Hematopoietic multipotent progenitor cell treated with erythropoietin and hydrocortisone succinate and interleukin-3 and kit ligand, for 6 days (in vitro differentiated cells): ENCODE measurements around the gene ATF7.

Experiments
- DNase-seq: peaks from one replicate; pipeline ENCODE4 v3.0.0-alpha.2; 2015

Gene ATF7

DNA sequence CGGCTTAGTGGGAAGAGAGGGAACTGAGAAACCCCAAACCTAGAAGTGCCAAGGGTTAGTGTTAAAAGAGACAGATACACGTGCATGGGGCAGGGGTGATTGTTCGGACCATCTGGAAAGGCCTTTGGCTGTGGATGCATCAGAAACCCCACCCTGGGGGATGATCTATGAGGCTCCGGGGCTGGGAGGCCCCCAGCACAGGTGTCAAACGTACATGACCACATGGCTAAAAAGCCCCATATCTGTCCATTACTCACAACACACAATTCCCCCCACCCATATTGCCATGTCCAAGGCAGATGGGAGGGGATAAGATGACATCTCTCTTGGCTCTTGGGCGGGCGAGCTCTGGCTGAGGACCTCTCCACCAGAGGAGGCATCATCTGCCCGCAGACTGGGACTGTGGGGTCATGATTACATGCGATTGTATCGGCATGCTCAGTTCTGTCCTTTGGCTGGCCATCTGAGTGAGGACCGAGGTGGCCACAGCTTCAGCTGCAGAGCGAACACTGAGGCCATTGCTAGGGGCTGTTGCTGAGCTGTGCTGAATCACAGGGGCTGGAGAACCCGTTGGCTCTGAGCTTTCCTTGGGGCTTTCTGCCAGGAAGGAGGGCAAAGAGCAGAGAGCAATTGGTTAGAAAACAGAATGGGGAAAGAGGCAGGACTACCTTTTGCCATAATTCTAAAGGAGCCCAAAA, 109.3 kb downstream of the ATF7 start:
- DNase-seq = no peak

- DNase-seq = no peak
Measured at GRCh38 chr12:53515291-53515680, 110.9 kb downstream of the ATF7 start.

DNA sequence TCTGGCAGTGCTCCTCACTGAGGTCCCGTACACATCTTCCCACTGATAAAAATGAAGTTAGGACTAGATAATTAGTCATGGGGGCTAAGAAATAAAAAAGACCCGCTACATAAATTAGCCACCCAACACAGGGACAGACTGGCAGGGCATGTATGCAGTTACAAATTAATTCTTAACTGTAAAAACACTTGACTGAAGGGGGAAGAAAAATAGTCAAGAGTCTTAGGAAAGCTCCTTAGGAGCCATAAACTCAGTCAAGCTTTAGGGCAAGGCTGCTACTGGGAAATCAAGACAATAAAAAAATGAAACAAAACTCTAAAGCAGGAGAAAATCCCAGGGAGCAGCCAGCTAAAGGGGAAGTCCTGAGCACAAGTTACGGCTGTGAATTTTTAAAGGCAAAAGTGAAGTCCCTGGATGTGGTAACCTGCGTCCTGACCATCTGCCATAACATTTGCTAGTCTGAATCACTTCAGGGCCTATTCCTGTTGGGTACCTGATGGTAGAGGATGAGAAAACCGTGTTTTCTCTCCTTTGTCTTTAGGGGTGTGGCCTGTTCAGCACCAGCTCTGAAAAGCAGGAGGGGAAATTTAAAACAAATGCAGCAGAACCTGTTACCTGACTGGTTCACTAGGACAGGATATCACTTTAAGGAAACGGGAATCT, 111.4 kb downstream of the ATF7 start:
- no peak for DNase-seq

DNA sequence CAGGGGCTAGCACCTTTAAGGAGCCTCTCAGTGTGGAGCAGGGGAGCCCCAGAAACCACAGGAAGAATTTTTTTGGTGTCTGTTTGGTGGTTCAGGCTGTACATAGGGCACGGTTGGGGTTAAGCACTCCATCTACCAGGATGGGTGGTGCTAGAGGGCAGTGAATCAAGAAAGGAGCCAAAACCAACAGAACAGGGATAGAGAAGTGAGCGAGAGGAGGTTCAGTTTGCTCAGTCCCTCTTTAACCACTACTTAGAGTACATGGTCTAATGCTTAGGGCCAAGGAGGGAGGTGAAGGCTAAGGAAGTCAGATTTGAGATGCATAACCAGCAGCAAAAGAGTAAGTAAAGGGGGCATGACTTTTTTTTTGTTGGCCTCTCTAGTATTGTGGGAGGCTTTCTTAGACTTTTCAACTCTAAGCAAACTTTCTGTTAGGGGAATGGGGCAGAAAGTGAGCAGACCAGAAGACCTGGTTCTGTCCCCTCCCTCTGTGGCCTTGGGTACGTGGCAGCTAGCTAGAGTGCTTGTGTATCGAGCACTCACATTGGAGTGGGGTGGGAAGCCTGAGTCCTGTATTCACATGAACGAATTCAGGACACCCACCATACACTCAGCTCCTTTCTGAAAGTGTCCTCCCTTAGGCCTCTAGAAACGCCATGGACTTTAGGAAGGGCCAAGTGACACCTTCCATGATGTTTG, 112.3 kb downstream of the ATF7 start:
- DNase-seq = no peak

DNA sequence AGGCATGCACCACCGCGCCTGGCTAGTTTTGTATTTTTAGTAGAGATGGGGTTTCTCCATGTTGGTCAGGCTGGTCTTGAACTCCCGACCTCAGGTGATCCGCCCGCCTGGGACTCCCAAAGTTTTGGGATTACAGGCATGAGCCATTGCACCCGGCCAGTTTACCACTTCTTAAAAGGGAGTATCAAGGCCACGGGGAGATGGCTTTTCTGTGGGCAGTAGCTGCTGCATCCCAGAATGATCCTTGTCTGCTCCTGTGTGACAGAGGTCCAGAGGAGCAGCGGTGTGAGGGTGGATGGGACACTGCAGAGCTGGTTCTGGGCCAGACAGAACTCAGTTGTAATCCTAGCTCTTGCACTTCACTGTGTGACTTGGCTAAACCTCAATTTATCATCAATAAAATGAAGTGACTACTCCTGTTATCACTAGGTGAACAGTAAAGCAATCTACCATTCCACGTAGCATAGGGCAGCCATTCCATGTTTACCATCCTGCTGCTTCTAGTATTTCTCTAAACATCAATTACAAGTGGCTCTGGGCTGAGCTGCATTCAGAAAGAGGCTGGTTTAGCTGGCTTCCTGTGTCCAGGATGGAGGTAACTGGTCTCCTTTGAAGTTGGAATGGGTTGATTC, 115.9 kb downstream of the ATF7 start:
- DNase-seq = no peak

GRCh38 chr12:53508534-53509170, 117.5 kb downstream of the ATF7 start:
- DNase-seq = peak; percentile 91

- DNase-seq = no peak
Measured at GRCh38 chr12:53507603-53507885, 118.6 kb downstream of the ATF7 start.

DNA sequence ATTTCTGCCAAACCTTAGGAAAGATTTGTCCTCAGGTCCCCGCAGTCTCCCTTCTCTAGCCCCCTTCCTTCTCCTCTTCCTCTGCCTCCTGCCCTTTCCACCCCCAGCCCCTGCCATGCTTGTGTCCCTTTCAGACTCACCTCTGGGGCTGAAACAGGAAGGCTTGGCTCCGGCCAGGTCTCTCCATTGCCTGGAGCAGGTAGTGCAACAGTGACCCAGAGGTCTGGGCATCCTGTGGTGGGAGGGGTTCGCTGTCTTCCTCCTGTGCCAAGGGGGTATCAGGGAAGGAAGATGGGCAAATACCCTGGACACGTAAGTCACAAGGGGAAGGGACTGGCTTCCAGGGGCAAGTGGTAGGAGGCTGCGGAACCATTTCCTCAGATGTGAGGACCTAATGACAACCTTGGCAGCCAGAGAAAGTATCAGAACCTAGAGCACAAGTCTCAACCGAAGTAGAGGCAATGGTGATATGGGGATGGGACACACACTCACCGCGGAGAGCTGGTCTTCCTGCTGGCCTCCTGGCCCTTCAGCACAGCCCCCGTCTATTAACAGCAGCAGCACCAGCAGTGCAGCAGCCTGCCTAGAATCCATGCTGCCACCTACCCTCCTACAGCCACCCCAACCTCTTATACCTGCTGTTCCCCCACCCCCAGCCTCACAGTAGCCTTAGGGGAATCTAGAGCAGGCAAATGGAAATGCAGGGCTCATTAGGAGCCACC, 119.1 kb downstream of the ATF7 start, which contains the start of gene NPFF:
Gene NPFF (minus strand): TSS at position 604 of the 722 bp plus-strand sequence. CDS start 10 bp downstream, at position 594.
- DNase-seq = no peak

DNA sequence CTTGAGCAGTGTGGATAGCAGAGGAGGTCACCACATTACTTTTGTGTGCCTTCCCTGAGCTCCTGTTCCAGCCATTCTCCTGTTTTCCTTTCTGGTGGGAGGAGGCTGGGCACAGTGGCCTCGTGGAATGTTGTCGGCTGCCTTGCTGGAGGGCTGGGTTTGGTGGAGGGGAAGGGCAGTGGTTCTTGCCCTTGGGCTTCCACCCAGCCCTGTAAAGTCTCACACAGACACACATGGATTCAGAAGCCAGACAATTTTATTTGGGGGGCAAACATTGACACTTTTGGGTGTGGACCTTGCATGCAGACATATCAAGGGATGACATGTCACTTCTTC, 119.8 kb downstream of the ATF7 start:
- DNase-seq = no peak

GRCh38 chr12:53505555-53506449, 120.4 kb downstream of the ATF7 start:
- DNase-seq = no peak

GRCh38 chr12:53505086-53505485, 121.1 kb downstream of the ATF7 start:
- no peak for DNase-seq

DNA sequence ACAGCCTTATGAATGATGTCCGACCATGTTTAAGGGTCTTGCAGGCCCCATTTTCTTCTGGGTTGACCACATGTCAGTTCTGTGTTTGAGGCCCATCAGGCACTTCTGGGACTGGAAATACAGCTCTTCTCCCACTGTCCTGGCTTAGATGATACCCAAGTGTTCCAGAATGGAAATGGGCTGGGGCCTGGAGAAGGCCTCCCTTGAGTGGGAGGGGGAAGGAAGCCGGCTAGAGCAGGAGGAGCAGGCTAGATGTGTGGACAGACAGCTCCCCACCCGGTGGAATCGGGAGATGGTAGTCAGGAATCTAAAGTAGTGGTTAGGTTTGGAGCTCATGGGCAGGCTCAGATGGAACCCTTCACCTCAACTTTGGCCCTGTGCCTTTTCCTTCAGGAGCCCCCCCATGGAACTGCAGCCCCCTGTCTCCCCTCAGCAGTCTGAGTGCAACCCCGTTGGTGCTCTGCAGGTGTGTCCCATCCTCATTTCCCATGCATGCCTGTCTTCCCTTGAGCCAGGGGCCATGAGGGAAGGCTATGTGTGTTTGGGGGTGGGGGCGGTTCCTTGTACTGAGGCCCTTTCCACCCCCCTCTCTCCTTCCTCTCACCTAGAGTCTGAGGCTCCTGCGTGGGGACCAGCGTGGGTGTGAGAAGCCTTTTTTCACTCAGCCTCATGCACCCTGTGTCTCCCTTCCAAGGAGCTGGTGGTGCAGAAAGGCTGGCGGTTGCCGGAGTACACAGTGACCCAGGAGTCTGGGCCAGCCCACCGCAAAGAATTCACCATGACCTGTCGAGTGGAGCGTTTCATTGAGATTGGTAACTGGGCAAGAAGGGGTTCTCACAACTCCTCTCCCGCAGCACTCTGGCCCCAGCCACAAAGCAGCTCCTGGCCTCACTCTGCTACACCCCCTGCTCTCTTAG, 121.9 kb downstream of the ATF7 start:
- no peak for DNase-seq

GRCh38 chr12:53502983-53503728, 123.0 kb downstream of the ATF7 start:
- no peak for DNase-seq

GRCh38 chr12:53502331-53502730, 123.9 kb downstream of the ATF7 start:
- DNase-seq = no peak

DNA sequence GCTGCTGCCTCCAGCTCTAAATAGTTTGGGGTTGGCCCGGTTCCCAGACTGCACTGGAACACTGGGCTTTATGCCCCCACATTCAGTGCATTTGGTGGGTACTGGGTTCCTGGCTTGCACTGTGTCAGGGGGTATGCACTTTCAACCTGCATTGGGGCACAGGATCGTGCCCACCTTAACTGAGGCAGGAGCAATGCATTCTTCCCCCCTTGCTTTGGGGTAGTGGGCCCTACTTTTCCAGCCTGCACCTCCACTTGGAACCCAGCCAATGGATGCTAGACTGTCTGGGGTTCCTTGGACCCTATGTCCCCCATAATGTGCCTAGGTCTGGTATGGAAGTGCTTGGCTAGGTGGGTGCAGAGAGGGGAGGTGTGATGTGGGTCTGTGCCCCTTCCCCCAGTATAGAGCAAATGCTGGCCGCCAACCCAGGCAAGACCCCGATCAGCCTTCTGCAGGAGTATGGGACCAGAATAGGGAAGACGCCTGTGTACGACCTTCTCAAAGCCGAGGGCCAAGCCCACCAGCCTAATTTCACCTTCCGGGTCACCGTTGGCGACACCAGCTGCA, 124.5 kb downstream of the ATF7 start:
- DNase-seq = no peak

DNA sequence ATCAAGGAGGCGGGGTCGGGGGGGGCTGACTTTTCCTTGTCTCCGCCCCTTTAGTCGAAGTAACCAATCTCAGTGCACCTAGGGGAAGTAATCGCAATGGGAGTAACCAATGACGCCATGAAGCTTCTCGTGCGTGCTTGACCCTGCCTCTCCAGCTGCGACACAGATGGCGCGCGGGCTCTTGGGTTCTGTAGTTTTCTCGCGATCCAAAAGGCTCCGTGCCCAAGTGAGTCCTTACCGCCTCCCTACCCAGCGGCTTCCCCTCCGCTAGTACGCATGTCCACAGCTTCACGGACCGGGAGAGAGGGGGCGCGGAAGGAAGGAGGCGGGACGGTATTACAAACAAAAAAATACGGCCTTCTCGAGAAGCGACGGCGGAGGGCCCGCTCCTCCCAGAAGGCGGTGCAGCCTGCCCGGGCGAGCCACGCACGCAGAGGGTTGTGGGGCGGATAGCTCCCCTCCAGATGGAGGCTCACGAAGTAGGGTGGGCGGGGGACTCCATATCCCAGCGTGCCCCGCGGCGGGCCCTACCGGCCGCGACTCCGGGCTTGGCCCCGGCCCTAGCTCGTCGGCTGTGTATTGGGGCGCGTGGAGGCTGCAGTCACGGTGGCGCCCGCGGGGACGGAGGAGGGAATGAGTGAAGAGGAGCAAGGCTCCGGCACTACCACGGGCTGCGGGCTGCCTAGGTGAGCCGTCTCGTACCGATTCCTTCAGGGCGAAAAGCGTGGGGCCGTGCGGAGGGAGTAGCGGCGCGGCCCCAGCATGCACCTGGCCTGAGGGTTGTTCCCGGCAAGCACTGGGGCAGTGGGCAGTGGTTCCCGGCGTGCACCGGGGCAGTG, 125.2 kb downstream of the ATF7 start, which contains the start of gene TARBP2:
Gene TARBP2 (plus strand): TSS at position 508 of the 839 bp plus-strand sequence. CDS start 126 bp downstream, at position 634.
- DNase-seq = peak; percentile 100

DNA sequence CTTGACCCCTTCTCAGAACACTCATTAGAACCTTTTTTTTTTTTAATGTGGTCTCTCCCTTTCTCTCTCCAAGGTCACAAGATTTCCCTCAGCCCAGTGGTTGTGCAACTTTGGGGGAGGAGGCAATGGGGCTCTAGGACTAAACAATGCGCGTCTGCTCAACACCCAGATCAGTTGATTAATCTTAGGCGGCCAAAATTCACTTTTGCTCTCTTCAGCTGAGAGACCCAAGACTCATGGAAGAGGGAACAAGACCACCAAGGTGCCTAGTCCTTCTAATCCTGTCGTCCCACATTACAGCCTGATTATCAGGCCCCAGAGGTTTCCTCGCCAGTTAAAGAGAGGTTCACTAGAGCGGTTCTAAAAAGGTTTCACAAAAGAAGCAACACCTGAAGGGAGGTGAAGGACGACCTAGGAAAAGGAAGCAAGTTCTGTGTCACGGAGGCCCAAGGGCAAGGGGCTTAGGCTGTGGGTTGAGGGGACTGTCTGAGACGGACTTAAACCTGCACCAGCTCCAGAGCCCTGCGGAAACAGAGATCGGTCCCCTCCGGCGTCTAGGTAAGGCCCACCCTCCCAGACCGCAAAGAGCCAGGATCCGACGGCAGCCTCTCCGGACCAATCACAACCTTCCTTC, 125.9 kb downstream of the ATF7 start:
- peak; percentile 84 for DNase-seq
